BJ (cell line): ENCODE data around the gene STRADA. TPM values are rescaled to one million over a fixed set of nuclear protein-coding genes. Genes with fewer than 3 reads are reported as not detected.

Source experiments
- CTCF ChIA-PET: fragments of 350-600 bp; formaldehyde crosslinking; extraction: SDS; loops from one replicate; lab custom pipeline; 2021; ENCODE audit warnings: antibody characterized with exemption, inconsistent platforms; lab: Yijun Ruan, JAX
- POLR2A ChIA-PET: fragments of 300-600 bp; sonication (Branson Sonifier 250); formaldehyde crosslinking; extraction: SDS; loops from one replicate; lab custom pipeline; 2021; ENCODE audit warnings: antibody characterized with exemption; lab: Charles Lee
- DNase-seq: peaks from one replicate; pipeline ENCODE4 v3.0.0-alpha.2; 2011; ENCODE audit warnings: low read depth
- H3K27me3 ChIP-seq: 2 replicates; pipeline ENCODE4 v1.6.0; 2011; ENCODE audit warnings: low read length; ENCODE audit not compliant: control insufficient read depth, insufficient read depth
- H3K36me3 ChIP-seq: 2 replicates; pipeline ENCODE4 v1.5.1; 2011; ENCODE audit warnings: low read length; ENCODE audit not compliant: control insufficient read depth, insufficient read depth
- H3K4me3 ChIP-seq: 2 replicates; pipeline ENCODE4 v1.5.1; 2011; ENCODE audit warnings: low read depth, mild to moderate bottlenecking, control low read depth, low read length
- polyA plus RNA-seq: library from polyadenylated mRNA; depleted of rRNA; stranded (reverse); fragments of >200 nt; gene quantifications from 2 replicates; pipeline ENCODE4 v1.2.3, GENCODE V29; 2011
- TF ChIP-seq, protein P1 (sequence below): IDR thresholded peaks from 2 replicates; pipeline ENCODE4 v1.5.1; 2011; ENCODE audit warnings: low read depth, mild to moderate bottlenecking, control low read depth, inconsistent platforms, low read length, moderate library complexity; ENCODE audit not compliant: insufficient read depth

STRADA gene
- polyA plus RNA-seq, 1 experiment = 30.9 TPM

DNA sequence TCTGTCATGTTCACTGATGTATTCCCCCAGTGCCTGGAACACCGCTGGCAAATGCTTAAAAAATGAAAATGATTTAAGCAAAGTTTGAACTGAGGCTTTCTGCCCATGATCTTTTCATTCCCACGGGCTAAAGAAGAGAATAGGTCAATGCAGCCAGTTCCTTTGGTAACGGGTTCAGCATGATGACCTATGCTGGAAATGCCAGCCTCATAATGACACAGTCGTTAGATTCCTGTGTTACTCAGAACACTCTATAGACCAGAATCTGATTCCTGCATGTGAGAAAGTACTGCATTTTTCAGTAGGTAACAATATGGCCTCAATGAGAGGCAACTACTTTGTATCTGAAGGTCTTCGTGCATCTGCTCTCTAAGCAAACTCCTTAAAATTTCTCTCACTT lies 22.6 kb downstream of the STRADA start:
- H3K36me3 ChIP-seq = 0 out of 2 replicates have a peak, but pooled peaks cover 1% of the 10 kb centered on the region
- ChIA-PET CTCF (interaction anchor here (0.7 kb wide), 1 partner anchor 23 kb away, joined by 3 read pairs; no protein-coding TSS in a partner anchor), POLR2A (no interaction called here)
- H3K27me3 ChIP-seq = no peaks in the 10 kb centered on the region
- DNase-seq = no peak
- TF ChIP-seq, protein P1, sequence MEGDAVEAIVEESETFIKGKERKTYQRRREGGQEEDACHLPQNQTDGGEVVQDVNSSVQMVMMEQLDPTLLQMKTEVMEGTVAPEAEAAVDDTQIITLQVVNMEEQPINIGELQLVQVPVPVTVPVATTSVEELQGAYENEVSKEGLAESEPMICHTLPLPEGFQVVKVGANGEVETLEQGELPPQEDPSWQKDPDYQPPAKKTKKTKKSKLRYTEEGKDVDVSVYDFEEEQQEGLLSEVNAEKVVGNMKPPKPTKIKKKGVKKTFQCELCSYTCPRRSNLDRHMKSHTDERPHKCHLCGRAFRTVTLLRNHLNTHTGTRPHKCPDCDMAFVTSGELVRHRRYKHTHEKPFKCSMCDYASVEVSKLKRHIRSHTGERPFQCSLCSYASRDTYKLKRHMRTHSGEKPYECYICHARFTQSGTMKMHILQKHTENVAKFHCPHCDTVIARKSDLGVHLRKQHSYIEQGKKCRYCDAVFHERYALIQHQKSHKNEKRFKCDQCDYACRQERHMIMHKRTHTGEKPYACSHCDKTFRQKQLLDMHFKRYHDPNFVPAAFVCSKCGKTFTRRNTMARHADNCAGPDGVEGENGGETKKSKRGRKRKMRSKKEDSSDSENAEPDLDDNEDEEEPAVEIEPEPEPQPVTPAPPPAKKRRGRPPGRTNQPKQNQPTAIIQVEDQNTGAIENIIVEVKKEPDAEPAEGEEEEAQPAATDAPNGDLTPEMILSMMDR = no peak
- H3K4me3 ChIP-seq = no peak overlapping the region

DNA sequence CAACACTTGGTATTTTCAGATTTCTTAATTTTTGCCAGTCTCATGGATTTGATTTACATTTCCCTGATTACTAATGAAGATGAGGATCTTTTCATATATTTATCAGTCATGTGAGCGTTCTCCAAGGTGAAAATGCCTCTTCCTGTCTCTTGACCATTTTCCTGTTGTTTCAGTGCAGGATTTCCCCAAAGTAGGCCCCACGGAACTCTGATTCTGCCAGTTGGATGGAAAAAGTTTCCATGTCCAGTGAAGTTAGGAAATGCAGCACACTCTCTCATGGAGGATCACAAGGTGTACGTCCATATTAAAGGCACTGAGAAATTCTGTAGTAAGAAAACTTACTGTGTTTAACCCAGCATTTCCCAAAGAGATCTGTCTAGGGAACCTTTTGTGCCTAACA lies 25.2 kb downstream of the STRADA start:
- ChIA-PET CTCF (no interaction called here), POLR2A (interaction anchor here (0.6 kb wide), 1 partner anchor 60 kb away, joined by 11 read pairs; no protein-coding TSS in a partner anchor)
- no peak for DNase-seq
- TF ChIP-seq, protein P1 = no peak
- Histone ChIP-seq H3K4me3 (no peak overlapping the region), H3K36me3 (peaks cover 3% of the 10 kb centered on the region; the same call in 1 of the 2 replicates), H3K27me3 (no peaks in the 10 kb centered on the region)

DNA sequence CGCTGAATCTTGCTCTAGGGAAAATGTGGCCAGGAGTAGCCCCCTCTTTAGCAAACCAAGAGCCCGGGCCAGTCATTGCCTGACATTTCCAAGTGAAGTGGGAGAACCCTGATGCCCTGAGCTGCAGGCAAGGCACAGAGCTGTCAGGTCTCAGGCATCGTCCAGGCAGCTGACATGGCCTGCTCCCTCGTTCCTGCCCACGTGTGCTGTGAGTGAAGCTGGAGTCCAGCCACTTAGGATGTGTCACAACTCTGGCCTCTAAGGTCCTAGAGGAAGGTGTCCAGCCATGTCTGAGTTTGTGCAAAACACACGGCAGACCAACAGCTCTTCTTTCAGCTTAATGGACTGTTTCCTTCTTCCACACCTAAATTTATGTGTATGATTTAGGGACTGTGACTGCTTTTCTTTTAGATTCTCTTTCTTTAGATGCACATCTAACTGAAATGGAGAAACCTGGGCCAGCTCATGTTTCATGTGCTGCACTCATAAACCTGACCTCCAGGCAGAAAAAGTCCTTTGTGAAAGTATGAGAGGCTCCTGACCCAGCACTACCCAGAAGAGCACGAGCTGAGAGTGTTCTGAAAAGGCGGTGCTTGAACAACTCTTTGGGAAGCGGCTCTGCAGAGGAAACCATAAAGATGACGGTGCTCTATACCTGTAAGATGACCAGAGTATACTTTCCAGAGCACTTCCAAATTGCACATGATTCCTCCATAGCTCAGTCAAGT lies 26.9 kb downstream of the STRADA start:
- no peak for DNase-seq
- TF ChIP-seq, protein P1 = no peak
- peaks cover 11% of the 10 kb centered on the region for H3K36me3 ChIP-seq
- ChIA-PET POLR2A (no interaction called here), CTCF (interaction anchor here (0.6 to 1.2 kb wide), 3 partner anchors 20 to 248 kb away, joined by 3 read pairs; no protein-coding TSS in a partner anchor)
- H3K4me3 ChIP-seq = no peak overlapping the region
- no peaks in the 10 kb centered on the region for H3K27me3 ChIP-seq

DNA sequence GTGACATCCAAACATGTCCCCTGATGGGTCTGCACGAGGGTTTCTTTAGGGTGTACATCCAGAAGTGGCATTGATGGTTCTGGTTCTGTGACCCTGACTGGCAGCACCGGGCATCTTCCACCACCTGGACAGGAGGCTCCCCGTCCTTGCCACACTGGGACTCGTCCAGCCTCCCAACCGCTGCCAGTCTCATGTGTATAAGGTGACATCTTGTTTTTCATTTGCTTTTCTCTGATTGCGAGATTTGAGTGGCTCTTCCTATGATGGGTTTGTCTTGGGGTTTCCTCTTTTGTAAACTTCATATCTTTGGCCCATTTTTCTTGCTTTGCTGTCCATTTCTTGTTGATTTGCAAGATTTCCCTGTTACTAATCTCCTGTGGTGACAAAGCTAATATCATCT lies 32.5 kb downstream of the STRADA start:
- no peak overlapping the region for H3K4me3 ChIP-seq
- TF ChIP-seq, protein P1 = no peak
- H3K36me3 ChIP-seq = peaks cover 15% of the 10 kb centered on the region
- POLR2A ChIA-PET = no interaction called here
- CTCF ChIA-PET = no interaction called here
- no peaks in the 10 kb centered on the region for H3K27me3 ChIP-seq
- DNase-seq = no peak

DNA sequence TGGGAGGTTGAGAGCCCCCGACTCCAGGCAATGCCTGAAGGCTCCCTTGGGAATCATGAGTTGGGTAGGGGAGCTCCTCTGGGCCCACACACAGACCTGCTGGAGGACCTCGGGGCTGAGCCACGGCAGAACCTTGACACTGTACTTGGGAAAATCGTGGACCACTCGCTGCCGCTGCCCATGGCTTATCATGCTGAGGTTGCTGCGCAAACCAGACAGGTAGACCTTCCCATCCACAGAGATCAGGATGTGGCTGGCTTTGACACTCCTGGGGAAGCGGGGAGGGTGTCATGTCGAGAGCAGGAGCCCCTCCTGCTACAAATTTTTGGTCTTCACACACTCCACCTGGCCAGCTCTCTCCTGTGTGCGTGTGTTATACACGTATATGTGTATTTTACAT lies 34.4 kb downstream of the STRADA start:
- TF ChIP-seq, protein P1 = no peak
- POLR2A ChIA-PET = no interaction called here
- Histone ChIP-seq H3K27me3 (no peaks in the 10 kb centered on the region), H3K36me3 (peaks cover 14% of the 10 kb centered on the region), H3K4me3 (no peak overlapping the region)
- CTCF ChIA-PET = interaction anchor here (1.7 kb wide), 1 partner anchor 9 kb away, joined by 5 read pairs; no protein-coding TSS in a partner anchor
- DNase-seq = no peak
